Spleen (tissue), 7 donors: ENCODE results near the gene TSPAN9.

Experiments
- CTCF ChIP-seq, 11 experiments: fragments of 200-600 bp in 7 of 11; fragments of 450-650 bp in 4 of 11; sonication (generic) in 4 of 11; IDR thresholded peaks in 8 of 11; conservative IDR thresholded peaks in 3 of 11; 1 replicate in 7 of 11; 2 replicates in 4 of 11; pipeline versions ENCODE4 v1.4.0 to v1.8.0; 2016 to 2021; ENCODE audit warnings: antibody characterized with exemption in 11 of 11, inconsistent platforms in 4 of 11, mild to moderate bottlenecking in 1 of 11
- POLR2A ChIP-seq, 3 donors: fragments of 450-650 bp; IDR thresholded peaks; one replicate each; pipeline ENCODE4 v1.5.1; 2017; ENCODE audit warnings: antibody characterized with exemption in 3 of 3, mild to moderate bottlenecking in 1 of 3
- donor health status: DM: no; HTN: no; CAD: no; lungs with moderate emphysema.
- donor health status: DM: no; HTN: no; CAD: no.
- donor health status: DM: no; HTN: no; CAD: no.

DNA sequence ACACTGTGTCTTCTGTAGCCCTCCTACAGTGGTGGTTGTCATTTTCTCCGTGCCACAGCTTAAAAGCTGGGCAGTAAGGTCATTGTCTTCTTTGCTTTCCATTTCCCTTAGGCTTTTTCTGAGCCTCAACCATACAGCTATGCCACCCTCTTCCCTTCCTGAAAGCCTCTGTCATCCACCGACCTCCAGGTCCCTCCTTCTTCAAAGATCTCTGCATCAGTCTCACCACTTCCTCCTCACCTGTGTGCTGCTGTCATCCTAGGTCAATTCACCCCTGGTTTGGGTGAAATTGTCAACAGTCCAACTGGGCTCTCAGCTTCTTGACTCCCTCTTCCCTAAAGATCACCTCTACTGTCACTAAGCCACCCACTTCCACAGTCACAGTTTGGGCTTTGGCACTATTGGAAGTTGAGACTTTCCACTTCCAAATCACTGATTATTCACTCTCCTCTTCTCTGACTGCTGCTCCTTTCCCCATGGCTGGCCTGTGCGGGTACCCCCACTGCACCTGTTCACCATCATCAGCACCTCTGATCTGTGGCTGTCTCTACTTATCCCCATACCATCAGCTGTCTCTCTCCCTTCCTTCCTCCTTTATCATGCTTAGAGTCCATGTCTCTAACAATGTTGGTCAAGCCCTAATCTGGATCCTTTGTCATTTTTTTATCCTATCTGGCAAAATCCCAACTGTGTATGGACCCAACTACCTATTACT, 15.5 kb upstream of the TSPAN9 start:
- no peak for TF ChIP-seq POLR2A (IDR thresholded peaks at IDR 0.05)
- no peak for TF ChIP-seq CTCF (IDR thresholded peaks at IDR 0.05 in 8 of 11, conservative IDR thresholded peaks at IDR 0.05 in 3 of 11)
